ENCODE measurements around the gene MEGF9.

GRCh38 chr9:120568816-120569215, 145.5 kb downstream of the MEGF9 start:
- TF ChIP-seq CTCF (IDR thresholded peaks at IDR 0.05; ENCODE audit: low read depth, low read length, poor library complexity, severe bottlenecking) = no peak
- TF ChIP-seq EZH2phosphoT487 (IDR thresholded peaks at IDR 0.05; ENCODE audit: borderline replicate concordance, low read length) = no peak

Measured in DOHH2 (cell line).